Smooth muscle cell (in vitro differentiated cells): ENCODE measurements around the gene RPRD1B. TPM values are rescaled to one million over a fixed set of nuclear protein-coding genes. Genes with fewer than 3 reads are reported as not detected.
"Not testable (repeated sequence)": the region's sequence is repeated elsewhere in the genome, so short reads cannot be mapped to it uniquely, and the experiment has no call there.

ENCODE experiments used
- DNase-seq: peaks from one replicate; lab custom pipeline; 2025; ENCODE audit not compliant: unreplicated experiment; lab: John Stamatoyannopoulos, UW
- H2AFZ ChIP-seq: fragments of 200-600 bp; sonication (generic); 2 replicates; pipeline ENCODE4 v1.6.0; 2016; ENCODE audit warnings: antibody characterized with exemption, low read depth, mild to moderate bottlenecking
- H3F3A ChIP-seq: fragments of 200-600 bp; sonication (generic); 2 replicates; pipeline ENCODE4 v1.6.0; 2017; ENCODE audit warnings: antibody characterized with exemption, low read depth
- H3K27ac ChIP-seq: fragments of 200-600 bp; sonication (generic); 2 replicates; pipeline ENCODE4 v1.5.1; 2016; ENCODE audit warnings: low read depth, mild to moderate bottlenecking
- H3K27me3 ChIP-seq: fragments of 200-600 bp; sonication (generic); 2 replicates; pipeline ENCODE4 v1.6.1; 2016; ENCODE audit warnings: low read depth, mild to moderate bottlenecking
- H3K36me3 ChIP-seq: fragments of 200-600 bp; sonication (generic); 2 replicates; pipeline ENCODE4 v1.5.1; 2016; ENCODE audit warnings: low read depth
- H3K4me1 ChIP-seq: fragments of 200-600 bp; sonication (generic); 2 replicates; pipeline ENCODE4 v1.5.1; 2016; ENCODE audit warnings: low read depth
- H3K4me2 ChIP-seq: fragments of 200-600 bp; sonication (generic); 2 replicates; pipeline ENCODE4 v1.6.0; 2016; ENCODE audit warnings: mild to moderate bottlenecking
- H3K4me3 ChIP-seq: fragments of 200-600 bp; sonication (generic); 2 replicates; pipeline ENCODE4 v1.5.1; 2016; ENCODE audit warnings: mild to moderate bottlenecking
- H3K79me2 ChIP-seq: fragments of 200-600 bp; sonication (generic); 2 replicates; pipeline ENCODE4 v1.6.0; 2016; ENCODE audit warnings: low read depth, mild to moderate bottlenecking
- H3K9ac ChIP-seq: fragments of 200-600 bp; sonication (generic); 2 replicates; pipeline ENCODE4 v1.6.0; 2016; ENCODE audit warnings: low read depth
- H3K9me3 ChIP-seq: fragments of 200-600 bp; sonication (generic); replicated peaks from 2 replicates; pipeline ENCODE4 v1.5.1; 2016; ENCODE audit warnings: low read depth
- H4K20me1 ChIP-seq: fragments of 200-600 bp; sonication (generic); 2 replicates; pipeline ENCODE4 v1.6.0; 2016; ENCODE audit warnings: low read depth
- CTCF ChIP-seq: fragments of 200-600 bp; sonication (generic); IDR thresholded peaks from 2 replicates; pipeline ENCODE4 v1.5.1; 2017; ENCODE audit warnings: borderline replicate concordance, mild to moderate bottlenecking, antibody characterized with exemption; ENCODE audit not compliant: insufficient read depth, poor library complexity, severe bottlenecking
- WGBS: methylation state at CpG from one replicate; pipeline ENCODE4 v1.1.7; 2016; ENCODE audit warnings: low lambda C conversion rate; 5-methylcytosine and 5-hydroxymethylcytosine counted together
- polyA plus RNA-seq: library from polyadenylated mRNA; unstranded; fragments of >200 nt; fragmentation: Nextera tagmentation; extraction: Ambion mirVana; gene quantifications from 2 replicates; pipeline ENCODE4 v1.2.1, GENCODE V29; 2016
- total RNA-seq: library from RNA; depleted of rRNA; stranded (reverse); fragments of >200 nt; gene quantifications from 2 replicates; pipeline ENCODE4 v1.2.3, GENCODE V29; 2014

The RPRD1B gene
- total and polyA plus RNA-seq, 2 experiments from 2014 or later = 13.5 to 59.1 TPM

GRCh38 chr20:38106461-38106860 lies 72.9 kb downstream of the RPRD1B start:
- no peak for DNase-seq
- Histone ChIP-seq H3K27me3 (no peaks in the 10 kb centered on the region), H3K4me3 (no peak overlapping the region), H3K9ac (no peak overlapping the region), H3K79me2 (no peaks in the 10 kb centered on the region), H3F3A (peaks cover 19% of the 10 kb centered on the region), H3K4me1 (peaks cover 6% of the 10 kb centered on the region), H3K27ac (no peak overlapping the region), H4K20me1 (no peaks in the 10 kb centered on the region), H3K9me3 (no peaks in the 10 kb centered on the region), H3K4me2 (no peak overlapping the region), H3K36me3 (no peaks in the 10 kb centered on the region), H2AFZ (no peak overlapping the region)
- 96% methylated on average over 5 of the region's 5 CpGs for WGBS
- TF ChIP-seq CTCF = no peak

GRCh38 chr20:38107386-38107785 lies 73.8 kb downstream of the RPRD1B start:
- H3K9ac ChIP-seq, H3K79me2 ChIP-seq, DNase-seq, H3K27me3 ChIP-seq, H3K27ac ChIP-seq, H3K4me3 ChIP-seq, H3K9me3 ChIP-seq, H4K20me1 ChIP-seq, H3K4me2 ChIP-seq, H3K36me3 ChIP-seq, H3K4me1 ChIP-seq, H2AFZ ChIP-seq: not testable (repeated sequence)
- H3F3A ChIP-seq = peaks cover 19% of the 10 kb centered on the region
- no CpG with 5 or more reads among the region's 1 CpG for WGBS

GRCh38 chr20:38107916-38108315 lies 74.4 kb downstream of the RPRD1B start:
- H3K9me3 ChIP-seq, H3K79me2 ChIP-seq, H2AFZ ChIP-seq, H3K9ac ChIP-seq, H3K4me3 ChIP-seq, DNase-seq, H3K4me2 ChIP-seq, H4K20me1 ChIP-seq, H3K4me1 ChIP-seq, H3K36me3 ChIP-seq, H3K27ac ChIP-seq, H3K27me3 ChIP-seq: not testable (repeated sequence)
- 91% methylated on average over 7 of the region's 7 CpGs for WGBS
- H3F3A ChIP-seq = peaks cover 19% of the 10 kb centered on the region

- H3K9me3 ChIP-seq = no peaks in the 10 kb centered on the region
- H3K4me1 ChIP-seq = peaks cover 6% of the 10 kb centered on the region
- H3K4me3 ChIP-seq = no peak overlapping the region
- no peak overlapping the region for H2AFZ ChIP-seq
- no peak overlapping the region for H3K9ac ChIP-seq
- WGBS = 34% methylated on average over 4 of the region's 4 CpGs
- H3K27me3 ChIP-seq = no peaks in the 10 kb centered on the region
- no peaks in the 10 kb centered on the region for H3K36me3 ChIP-seq
- peak overlapping the region; percentile 79 for H3K27ac ChIP-seq
- H3K79me2 ChIP-seq = no peaks in the 10 kb centered on the region
- TF ChIP-seq CTCF = no peak
- H3K4me2 ChIP-seq = peak overlapping the region; percentile 27
- H4K20me1 ChIP-seq = no peaks in the 10 kb centered on the region
- peaks cover 19% of the 10 kb centered on the region for H3F3A ChIP-seq
- no peak for DNase-seq
Observed at GRCh38 chr20:38108438-38108985, 75.0 kb downstream of the RPRD1B start.
